GM19023 (cell line): ENCODE results near the gene PLA2G15.
A peak's percentile ranks its signal among the peaks of the same experiment; 100 is the strongest.

Experiments used
- ATAC-seq: cut with Tn5 transposase; IDR thresholded peaks from one replicate; pipeline ENCODE4 v1.9.1; 2021; ENCODE audit warnings: mild to moderate bottlenecking, moderate library complexity; ENCODE audit not compliant: unreplicated experiment

PLA2G15 gene

DNA sequence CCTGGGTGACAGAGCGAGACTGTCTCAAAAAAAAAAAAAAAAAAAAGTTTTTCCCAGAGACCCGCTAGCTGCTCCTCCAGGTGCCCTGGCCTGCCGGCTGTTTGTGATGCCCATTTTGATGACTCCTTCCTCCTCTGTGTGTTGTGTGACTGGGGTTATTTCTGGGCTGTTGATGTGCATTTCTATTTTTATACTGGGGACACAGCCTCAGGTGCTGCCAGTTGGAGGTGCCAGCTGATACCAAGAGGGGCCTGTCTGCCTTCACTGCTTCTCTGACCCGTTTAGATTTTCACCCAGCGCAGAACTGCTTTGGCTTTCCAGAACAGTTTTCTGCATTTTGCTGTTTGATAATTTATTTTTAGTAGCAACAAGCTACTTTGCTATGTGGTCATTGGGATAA, 6.7 kb downstream of the PLA2G15 start:
- no peak for ATAC-seq

DNA sequence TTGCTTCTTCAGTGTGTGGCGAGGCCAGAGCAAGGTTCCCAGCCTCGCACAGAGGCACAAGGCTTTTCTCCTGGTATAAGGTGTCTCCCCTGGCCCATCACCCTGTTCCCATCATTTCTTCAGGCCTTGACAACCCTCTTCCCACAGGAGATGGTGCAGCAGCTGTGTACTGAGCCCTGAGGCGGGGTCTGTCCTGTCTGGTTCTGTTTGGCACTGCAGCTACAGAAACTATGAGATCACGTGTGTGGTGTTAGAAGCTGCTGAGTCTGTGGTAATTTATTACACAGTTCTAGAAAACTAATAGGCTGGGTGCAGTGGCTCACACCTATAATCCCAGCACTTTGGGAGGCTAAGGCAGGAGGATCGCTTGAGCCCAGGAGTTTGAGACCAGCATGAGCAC, 7.2 kb downstream of the PLA2G15 start:
- ATAC-seq = no peak

DNA sequence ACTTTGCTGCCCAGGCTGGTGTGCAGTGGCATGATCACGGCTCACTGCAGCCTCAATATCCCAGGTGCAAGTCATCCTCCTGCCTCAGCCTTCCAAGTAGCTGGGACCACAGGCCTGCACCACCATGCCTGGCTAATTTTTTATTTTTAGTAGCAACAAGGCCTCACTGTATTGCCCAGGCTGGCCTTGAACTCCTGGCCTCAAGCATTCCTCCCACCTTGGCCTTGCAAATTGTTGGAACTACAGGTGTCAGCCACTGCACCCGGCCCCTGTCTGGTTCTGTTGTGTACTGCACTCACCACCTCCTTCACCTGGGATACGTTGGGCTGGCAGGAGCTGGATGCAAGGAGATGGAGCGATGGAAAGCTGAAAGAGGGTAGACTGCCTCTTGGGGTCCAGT, 8.5 kb downstream of the PLA2G15 start:
- ATAC-seq = no peak

DNA sequence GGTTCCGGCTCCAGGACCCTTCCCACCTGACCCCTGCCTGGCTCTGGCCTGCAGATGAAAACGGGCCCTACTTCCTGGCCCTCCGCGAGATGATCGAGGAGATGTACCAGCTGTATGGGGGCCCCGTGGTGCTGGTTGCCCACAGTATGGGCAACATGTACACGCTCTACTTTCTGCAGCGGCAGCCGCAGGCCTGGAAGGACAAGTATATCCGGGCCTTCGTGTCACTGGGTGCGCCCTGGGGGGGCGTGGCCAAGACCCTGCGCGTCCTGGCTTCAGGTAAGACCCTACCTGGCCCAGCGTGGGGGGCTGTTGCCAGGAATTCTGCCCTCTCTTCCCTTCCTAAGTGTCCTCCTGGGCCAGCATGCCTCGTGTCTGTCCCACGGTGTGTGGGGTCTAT, 10.5 kb downstream of the PLA2G15 start:
- ATAC-seq = no peak

DNA sequence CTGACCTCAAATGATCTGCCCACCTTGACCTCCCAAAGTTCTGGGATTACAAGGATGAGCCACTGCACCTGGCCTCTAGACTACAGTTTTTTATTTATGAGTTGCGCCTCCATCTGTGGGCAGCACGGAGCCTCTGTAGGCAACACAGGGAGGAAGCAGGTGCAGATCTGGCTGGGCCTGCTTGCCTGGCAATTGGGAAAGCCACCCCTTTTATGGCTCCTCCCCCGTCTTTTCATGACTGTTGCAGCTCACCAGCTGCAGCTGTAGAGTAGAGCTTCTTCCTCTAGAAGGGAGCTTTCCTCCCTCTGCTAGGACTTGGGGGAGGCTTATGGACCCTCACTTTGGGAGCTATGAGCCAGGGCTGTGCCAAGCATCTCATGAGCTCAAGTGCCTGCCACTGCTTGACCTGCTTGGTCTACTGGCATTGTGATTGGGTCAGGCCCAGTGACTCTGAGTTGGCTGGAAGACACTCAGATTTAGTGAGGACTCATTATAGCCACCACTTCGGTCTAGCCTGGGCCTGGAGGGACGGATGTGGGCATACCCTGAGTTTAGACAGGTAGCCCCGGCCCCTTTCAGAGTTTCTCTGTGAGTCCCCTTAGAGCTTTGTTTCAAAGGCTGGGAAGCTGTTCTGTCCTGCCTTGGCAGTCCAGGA, 12.2 kb downstream of the PLA2G15 start:
- no peak for ATAC-seq

DNA sequence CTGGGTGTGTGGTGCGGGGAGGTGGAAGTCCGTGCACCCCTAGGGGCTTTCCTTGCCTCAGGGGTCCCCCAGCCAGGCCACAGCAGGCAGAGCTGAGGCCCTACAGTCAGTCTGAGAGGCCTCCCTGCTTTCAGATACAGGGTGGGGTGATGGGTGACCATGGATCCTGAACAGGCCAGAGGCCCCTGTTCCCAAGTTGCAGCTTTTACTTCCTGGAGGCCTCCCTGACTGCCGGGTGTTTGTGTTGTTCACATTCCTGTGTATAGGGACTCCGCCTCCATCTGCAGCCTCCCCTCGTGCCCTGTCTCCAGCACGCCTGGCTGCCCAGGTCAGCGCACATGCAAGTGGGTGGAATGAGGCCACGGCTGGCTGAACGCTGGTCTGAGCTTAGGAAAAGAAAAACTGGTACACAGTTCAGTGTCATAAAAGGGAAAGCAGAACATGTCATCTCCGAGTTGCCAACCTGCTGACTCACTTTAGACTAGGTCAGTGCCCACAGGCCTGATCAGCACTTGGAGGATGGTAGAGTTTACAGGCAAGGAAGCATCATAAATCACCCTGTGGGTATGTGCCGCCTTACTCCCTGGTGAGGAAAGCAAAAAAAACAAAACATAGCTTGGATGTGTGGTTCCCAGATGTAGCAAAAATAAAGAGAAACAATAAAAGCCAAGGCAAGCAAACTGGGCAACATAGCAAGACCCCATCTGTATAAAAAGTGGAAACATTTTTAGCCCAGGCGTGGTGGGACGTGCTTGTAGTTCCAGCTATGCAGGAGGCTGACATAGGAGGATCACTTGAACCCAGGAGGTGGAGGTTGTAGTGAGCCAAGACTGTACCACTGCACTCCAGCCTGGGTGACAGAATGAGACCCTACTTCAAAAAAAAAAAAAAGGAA, 13.0 kb downstream of the PLA2G15 start:
- ATAC-seq = no peak

DNA sequence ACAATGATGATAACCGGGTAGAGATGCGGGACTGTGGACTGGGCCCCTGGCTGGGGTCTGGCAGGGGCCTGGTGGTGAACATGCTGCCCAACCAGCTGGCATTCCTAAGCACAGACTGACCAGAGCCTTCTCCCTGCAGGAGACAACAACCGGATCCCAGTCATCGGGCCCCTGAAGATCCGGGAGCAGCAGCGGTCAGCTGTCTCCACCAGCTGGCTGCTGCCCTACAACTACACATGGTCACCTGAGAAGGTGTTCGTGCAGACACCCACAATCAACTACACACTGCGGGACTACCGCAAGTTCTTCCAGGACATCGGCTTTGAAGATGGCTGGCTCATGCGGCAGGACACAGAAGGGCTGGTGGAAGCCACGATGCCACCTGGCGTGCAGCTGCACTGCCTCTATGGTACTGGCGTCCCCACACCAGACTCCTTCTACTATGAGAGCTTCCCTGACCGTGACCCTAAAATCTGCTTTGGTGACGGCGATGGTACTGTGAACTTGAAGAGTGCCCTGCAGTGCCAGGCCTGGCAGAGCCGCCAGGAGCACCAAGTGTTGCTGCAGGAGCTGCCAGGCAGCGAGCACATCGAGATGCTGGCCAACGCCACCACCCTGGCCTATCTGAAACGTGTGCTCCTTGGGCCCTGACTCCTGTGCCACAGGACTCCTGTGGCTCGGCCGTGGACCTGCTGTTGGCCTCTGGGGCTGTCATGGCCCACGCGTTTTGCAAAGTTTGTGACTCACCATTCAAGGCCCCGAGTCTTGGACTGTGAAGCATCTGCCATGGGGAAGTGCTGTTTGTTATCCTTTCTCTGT, 14.0 kb downstream of the PLA2G15 start:
- no peak for ATAC-seq

DNA sequence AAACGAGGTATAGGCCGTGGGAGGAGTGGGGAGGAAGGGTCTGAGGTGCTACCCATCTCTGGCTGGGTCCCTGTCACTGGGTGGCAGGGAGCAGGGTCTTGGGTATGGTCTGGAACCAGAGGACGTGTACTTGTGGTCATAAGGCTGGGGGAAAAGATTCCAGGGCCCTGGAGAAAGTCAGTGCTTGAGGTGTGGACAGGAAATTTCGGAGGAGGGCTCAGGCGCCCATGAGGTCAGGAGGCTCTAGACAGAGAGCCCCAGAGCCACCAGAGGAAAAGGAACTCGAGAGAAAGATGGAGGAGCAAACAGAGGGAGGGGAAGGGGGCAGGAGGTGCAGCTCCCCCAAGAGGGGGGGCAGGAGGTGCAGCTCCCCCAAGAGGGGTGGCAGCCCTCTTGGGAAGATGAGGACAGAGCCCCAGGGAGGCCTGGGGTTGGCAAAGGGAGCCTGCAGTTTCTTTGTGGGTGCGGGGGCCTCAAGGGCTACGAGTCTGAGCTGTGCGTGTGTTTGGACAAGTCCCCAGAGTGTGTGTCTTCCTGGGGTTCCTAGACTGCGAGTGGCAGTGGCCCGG, 18.5 kb downstream of the PLA2G15 start:
- ATAC-seq = peak; percentile 3

DNA sequence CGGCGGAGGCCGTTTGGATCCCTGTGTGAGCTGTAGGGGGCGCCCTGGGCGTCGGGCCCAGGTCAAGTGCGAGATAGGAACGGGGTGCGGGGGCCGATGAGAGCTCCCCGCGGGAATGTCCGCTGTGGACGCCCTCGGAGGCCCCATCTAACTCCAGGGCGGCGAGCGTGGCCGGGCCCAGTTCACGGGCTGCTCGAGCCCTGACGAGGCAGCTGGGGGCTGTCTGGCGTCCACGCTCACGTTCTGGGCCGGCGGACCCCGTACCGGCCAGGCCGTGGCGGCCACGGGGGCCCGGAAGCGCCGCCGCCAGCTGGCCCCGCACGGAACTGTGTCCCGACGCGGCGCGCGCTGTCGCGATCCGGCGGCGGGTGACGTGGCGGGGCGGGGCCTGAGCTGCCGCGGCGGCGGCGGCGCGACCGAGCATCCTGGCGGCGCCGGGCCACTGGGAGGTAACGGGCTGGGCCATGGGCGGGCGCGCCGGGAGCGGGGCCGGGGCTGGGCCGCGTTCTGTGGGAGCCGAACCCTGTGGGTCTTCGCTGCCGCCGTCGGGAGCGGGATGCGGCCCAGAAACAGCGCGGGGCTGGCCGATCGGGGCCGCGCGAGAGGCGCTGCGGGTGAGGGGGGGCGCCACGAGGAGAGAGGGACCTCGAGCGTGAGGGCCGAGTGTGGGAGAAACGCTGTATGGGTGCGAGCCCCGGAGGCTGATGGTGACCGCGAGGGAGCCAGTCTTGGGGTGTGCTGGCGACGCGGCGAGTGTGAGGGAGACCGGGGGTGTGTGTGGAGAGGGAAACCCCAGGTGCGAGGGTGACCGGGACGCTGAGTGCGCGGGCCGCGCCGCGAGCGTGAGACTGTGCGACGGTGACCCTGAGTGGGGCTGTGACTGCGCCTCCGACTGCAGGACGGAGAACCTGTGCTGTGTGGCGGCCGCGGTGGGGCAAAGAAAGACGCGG, 19.2 kb downstream of the PLA2G15 start, which contains the start of gene SLC7A6:
SLC7A6 (plus strand) TSS at position 399 of the 950 bp plus-strand sequence. CDS start 10,201 bp downstream, outside the sequence.
- ATAC-seq = peak; percentile 69

DNA sequence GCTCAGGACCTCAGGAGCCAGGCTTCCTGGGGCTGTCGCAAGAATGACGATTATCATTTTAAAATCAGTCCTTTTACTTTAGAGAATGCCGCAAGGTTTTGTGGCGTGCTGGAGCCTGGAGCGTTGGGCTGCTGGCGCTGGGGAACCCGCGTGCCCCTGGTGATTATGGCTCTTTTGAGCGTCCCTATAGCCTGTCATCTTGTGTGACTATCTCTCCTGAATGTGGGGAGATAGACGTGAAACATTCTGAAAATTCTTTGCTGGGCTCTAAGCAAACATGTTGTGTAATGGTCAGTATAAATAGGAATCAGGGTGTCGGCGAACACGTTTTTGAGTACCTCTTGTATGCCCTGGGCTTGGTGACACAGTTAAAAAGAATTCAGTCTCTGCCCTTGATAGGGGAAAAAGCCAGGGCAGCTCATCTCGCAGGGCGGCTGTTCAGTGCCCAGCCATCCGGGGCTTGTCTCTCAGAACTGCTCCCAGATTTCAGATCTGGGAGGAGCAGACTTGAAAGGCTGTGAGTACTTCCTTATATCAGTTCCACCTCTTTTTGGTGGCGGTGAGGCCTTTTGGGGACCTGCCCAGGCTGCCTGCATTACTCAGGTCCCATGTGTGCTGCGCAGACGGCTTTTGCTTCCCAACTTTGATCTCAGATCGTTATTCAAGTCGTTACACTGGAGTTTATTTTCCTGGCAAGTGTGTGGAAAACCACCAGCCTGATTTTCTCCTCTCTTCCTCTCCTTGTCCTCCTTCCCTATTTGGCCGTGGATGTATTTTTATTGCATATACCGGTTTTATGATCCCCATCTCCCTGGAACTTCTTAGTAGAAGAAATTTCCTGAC, 20.1 kb downstream of the PLA2G15 start:
- peak; percentile 9 for ATAC-seq

DNA sequence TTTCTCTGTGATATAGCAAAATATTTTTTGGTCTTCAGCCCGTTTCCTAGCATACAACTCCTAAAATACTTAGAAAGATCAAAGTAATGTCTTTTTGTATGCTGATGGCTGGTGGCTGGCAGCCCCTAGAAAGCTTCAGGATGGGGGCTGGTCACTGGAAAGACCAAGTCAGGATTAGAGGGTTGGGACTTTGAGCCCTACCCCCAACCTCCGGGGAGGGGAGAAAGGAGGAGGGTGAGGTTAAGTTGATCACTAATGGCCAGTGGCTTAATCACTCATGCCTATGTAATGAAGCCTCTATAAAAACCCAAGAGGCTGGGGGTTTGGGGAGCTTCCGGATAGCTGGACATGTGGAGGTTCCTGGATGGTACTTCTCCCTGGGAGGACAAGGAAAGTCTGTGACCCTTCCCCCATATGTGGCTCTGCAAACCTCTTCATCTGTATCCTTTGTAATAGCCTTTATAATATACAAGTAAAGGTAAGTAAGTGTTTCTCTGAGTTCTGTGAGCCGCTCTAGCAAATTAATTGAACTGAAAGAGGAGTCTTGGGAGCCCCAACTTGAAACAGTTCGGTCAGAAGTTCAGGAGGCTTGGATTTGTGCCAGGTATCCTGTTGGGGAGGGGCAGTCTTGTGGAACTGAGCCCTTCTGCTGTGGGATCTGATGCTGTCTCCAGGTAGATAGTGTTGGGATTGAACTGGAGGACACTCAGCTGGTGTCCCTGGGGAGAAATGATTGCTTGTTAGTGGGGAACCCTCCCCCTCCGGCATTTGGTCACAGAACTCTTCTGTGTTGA, 22.6 kb downstream of the PLA2G15 start:
- ATAC-seq = no peak

DNA sequence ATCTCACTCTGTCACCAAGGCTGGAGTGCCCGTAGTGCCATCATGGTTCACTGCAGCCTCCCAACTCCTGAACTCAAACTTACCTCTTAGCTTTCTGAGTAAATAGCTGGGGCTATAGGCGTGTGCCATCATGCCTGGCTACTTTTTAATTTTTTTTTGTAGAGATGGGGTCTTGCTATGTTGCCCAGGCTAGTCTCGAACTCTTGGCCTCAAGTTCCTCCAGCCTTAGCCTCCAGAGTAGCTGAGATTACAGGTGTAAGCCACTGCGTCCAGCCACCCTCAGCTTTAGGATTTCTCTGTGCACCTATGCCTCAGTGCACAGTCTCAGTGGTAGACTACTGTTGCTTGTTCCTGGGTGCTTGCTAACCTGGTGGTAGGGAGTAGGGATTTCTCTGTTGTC, 24.6 kb downstream of the PLA2G15 start:
- ATAC-seq = no peak

DNA sequence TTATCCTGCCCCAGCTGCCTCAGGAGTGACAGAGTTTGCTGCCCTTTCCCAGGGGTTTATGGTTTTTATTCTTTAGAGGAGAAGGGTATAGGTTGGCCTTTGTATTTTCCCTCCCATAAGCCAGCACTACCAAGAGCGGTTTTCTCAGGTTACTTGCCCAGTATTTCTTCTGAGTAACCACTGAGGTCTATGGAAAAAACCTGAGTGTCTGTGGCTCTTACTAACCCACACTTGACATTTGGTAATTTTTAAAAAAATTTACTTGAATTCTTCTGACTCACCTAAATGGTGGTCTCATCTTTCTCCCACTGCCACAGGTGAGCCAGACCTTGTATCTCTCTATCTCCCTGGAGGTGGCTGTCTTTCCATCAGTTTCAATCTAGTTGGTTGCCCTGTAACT, 25.2 kb downstream of the PLA2G15 start:
- no peak for ATAC-seq

DNA sequence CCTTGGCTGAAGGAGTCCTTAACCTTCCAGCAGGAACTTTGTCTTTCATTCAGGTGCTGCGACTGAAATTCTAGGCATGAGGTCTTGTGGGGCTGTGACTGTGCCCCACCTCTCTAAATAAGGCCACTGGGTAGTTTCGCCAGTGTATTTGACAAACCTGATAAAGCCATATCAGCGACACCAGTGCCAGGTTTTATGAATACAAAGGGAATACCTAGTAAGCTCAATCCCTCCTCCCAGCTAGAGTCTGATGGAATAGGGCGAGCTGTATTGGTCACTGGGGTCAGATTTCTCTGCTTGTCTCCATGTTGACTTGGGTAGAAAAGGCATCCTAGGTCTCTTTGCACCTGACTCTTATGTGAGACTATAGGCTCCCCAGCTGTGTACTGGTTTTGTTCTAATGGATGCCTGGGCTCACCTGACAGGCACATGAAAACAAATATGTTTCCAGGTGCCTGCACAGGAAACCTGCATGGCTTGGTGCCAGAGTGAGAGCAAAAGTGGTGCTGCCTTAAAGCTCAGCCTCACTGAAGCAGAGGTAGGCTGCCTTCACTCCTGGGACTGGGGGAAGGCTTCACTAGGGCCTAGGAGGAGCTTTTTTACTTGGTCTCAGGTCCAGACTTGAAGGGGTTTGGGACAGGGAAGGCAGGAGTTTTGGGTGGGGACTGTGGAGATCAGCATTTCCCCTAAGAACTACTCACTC, 27.5 kb downstream of the PLA2G15 start:
- ATAC-seq = no peak

DNA sequence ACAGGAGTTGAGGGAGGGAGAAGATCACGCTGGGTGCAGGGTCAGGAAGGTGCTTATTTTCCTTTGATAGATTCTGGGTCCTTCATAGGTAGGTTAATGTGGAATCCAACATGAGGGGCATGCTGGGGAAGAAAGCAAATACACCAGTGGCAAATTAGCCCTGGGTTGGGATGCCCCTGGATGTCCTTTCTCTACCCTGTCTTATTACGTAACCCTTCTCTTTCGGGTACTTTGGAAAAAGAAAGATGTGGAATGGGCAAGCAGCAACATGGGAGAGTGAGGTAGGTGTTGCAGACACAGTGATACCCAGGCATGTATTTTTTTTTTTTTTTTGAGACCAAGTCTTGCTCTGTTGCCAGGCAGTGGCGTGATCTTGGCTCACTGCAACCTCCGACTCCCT, 28.3 kb downstream of the PLA2G15 start:
- no peak for ATAC-seq

DNA sequence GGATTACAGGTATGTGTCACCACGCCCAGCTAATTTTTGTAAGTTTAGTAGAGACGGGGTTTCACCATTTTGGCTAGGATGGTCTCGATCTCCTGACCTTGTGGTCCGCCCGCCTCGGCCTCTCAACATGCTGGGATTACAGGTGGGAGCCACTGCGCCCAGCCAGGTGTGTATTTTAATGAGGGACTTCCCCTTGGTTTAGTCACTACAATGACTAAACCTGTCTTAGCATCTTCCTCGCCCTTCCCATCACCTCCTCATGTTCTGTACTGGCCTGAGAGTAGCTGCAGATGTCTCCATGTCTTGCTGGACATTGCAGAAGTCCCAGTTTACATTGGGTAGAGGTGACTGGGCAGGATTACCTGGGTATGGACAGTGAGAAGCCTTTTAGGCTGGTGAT, 28.7 kb downstream of the PLA2G15 start:
- no peak for ATAC-seq

DNA sequence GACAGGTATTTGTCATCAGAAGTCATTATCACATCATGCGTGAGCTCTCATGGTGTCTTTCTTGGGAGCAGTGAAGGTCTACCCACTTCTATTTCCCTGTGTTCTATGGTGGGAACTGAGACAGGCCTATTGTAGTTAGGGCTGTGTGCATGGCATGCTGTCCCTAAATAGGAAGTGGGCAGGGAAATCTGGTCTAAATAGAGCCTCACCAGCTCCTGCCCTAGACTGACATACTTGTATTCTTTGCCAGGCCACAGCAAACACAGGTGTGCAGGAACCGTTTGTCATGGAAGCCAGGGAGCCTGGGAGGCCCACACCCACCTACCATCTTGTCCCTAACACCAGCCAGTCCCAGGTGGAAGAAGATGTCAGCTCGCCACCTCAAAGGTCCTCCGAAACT, 29.3 kb downstream of the PLA2G15 start:
- ATAC-seq = no peak
